IMR-90 (cell line): Measurements from ENCODE around the gene DUOX2. TPM values are rescaled to one million over a fixed set of nuclear protein-coding genes. Genes with fewer than 3 reads are reported as not detected.

Experiments
- ATAC-seq: fragments of 200-7000 bp; cut with Tn5 transposase; 2 replicates; pipeline ENCODE4 v1.9.1; 2020; ENCODE audit warnings: low read depth, mild to moderate bottlenecking, moderate library complexity
- BruUV-seq: library from RNA; stranded (reverse); fragments of 400-500 nt; replicated peaks from 2 replicates; lab custom pipeline; 2021; lab: Mats Ljungman, UMichigan
- CTCF ChIA-PET: fragments of 300-600 bp; formaldehyde crosslinking; extraction: SDS; loops from one replicate; lab custom pipeline; 2021; ENCODE audit warnings: antibody characterized with exemption; lab: Yijun Ruan, JAX
- POLR2A ChIA-PET: fragments of 300-600 bp; sonication (Branson Sonifier 250); formaldehyde crosslinking; loops from one replicate; lab custom pipeline; 2022; ENCODE audit warnings: antibody characterized with exemption; ENCODE audit not compliant: unreplicated experiment; lab: Charles Lee
- DNase-seq: peaks from one replicate; pipeline ENCODE4 v3.0.0; 2013
- H2AFZ ChIP-seq: replicated peaks from 2 replicates; pipeline ENCODE3; 2013; ENCODE audit warnings: low read length, mild to moderate bottlenecking; ENCODE audit not compliant: poor library complexity
- H2AK5ac ChIP-seq: 2 replicates; pipeline ENCODE4 v1.6.1; 2013; ENCODE audit warnings: low read depth, low read length, inconsistent platforms
- H2AK9ac ChIP-seq: replicated peaks from 2 replicates; pipeline ENCODE3; 2013; ENCODE audit warnings: mild to moderate bottlenecking, low read depth, low read length, moderate library complexity; ENCODE audit not compliant: poor library complexity
- H2BK120ac ChIP-seq: 2 replicates; pipeline ENCODE4 v1.6.1; 2013; ENCODE audit warnings: low read depth, low read length, inconsistent platforms
- H2BK15ac ChIP-seq: 3 replicates; pipeline ENCODE4 v1.6.1; 2013; ENCODE audit warnings: low read depth, low read length, inconsistent platforms
- H2BK20ac ChIP-seq: 2 replicates; pipeline ENCODE4 v1.6.1; 2013; ENCODE audit warnings: low read depth, mild to moderate bottlenecking, inconsistent platforms, low read length, moderate library complexity
- H2BK5ac ChIP-seq: 2 replicates; pipeline ENCODE4 v1.6.1; 2013; ENCODE audit warnings: mild to moderate bottlenecking, low read depth, low read length, inconsistent platforms; ENCODE audit not compliant: poor library complexity, severe bottlenecking
- H3K14ac ChIP-seq: replicated peaks from 2 replicates; pipeline ENCODE4 v1.6.1; 2013; ENCODE audit warnings: low read depth, low read length, inconsistent platforms
- H3K18ac ChIP-seq: 2 replicates; pipeline ENCODE4 v1.6.1; 2013; ENCODE audit warnings: low read depth, low read length, control low read depth
- H3K23ac ChIP-seq: 2 replicates; pipeline ENCODE4 v1.6.1; 2013; ENCODE audit warnings: low read depth, low read length, inconsistent platforms
- H3K27ac ChIP-seq: 2 replicates; pipeline ENCODE4 v1.5.1; 2013; ENCODE audit warnings: mild to moderate bottlenecking, control low read depth, low read length; ENCODE audit not compliant: insufficient read depth
- H3K27me3 ChIP-seq: 2 replicates; pipeline ENCODE4 v1.6.1; 2013; ENCODE audit warnings: low read length; ENCODE audit not compliant: control insufficient read depth, insufficient read depth
- H3K36me3 ChIP-seq: 2 replicates; pipeline ENCODE4 v1.6.1; 2013; ENCODE audit warnings: low read length, mixed read lengths; ENCODE audit not compliant: control insufficient read depth, insufficient read depth
- H3K4ac ChIP-seq: 2 replicates; pipeline ENCODE4 v1.6.1; 2013; ENCODE audit warnings: low read depth, low read length, inconsistent platforms
- H3K4me1 ChIP-seq: 2 replicates; pipeline ENCODE4 v1.6.1; 2013; ENCODE audit warnings: low read length, mixed read lengths; ENCODE audit not compliant: control insufficient read depth, insufficient read depth
- H3K4me2 ChIP-seq: 2 replicates; pipeline ENCODE4 v1.6.1; 2013; ENCODE audit warnings: low read depth, mild to moderate bottlenecking, control low read depth, low read length, moderate library complexity
- H3K4me3 ChIP-seq: 2 replicates; pipeline ENCODE4 v1.5.1; 2013; ENCODE audit warnings: low read depth, mild to moderate bottlenecking, control low read depth, low read length, moderate library complexity; ENCODE audit not compliant: insufficient read depth
- H3K56ac ChIP-seq: 2 replicates; pipeline ENCODE4 v1.6.1; 2013; ENCODE audit warnings: low read length, inconsistent platforms; ENCODE audit not compliant: insufficient read depth; ENCODE audit errors: extremely low read depth
- H3K79me1 ChIP-seq, 2 experiments: 2 replicates each; pipeline ENCODE4 v1.6.1; 2013; ENCODE audit warnings: low read length in 2 of 2, inconsistent platforms in 1 of 2, low read depth in 1 of 2
- H3K9ac ChIP-seq: 2 replicates; pipeline ENCODE4 v1.6.1; 2013; ENCODE audit warnings: low read depth, low read length, control low read depth
- H3K9me1 ChIP-seq: 2 replicates; pipeline ENCODE4 v1.6.1; 2013; ENCODE audit warnings: low read length, inconsistent platforms; ENCODE audit not compliant: insufficient read depth
- H3K9me3 ChIP-seq: 2 replicates; pipeline ENCODE4 v1.6.1; 2013; ENCODE audit warnings: low read length; ENCODE audit not compliant: control insufficient read depth, insufficient read depth
- H4K20me1 ChIP-seq: 2 replicates; pipeline ENCODE4 v1.6.1; 2013; ENCODE audit warnings: low read length, inconsistent platforms; ENCODE audit not compliant: insufficient read depth
- H4K5ac ChIP-seq: 2 replicates; pipeline ENCODE4 v1.6.1; 2013; ENCODE audit warnings: mild to moderate bottlenecking, low read depth, low read length, control low read depth
- H4K8ac ChIP-seq, 2 experiments: 2 replicates each; pipeline ENCODE4 v1.6.1; 2013; ENCODE audit warnings: low read depth in 2 of 2, low read length in 2 of 2, control low read depth in 1 of 2, inconsistent platforms in 1 of 2
- H4K91ac ChIP-seq: 2 replicates; pipeline ENCODE4 v1.6.1; 2013; ENCODE audit warnings: low read depth, low read length, inconsistent platforms; ENCODE audit not compliant: insufficient read depth
- BHLHE40 ChIP-seq: fragments of 150-350 bp; IDR thresholded peaks from 2 replicates; pipeline ENCODE4 v1.6.1; 2016; ENCODE audit warnings: mild to moderate bottlenecking, low read depth, low read length
- CEBPB ChIP-seq: IDR thresholded peaks from 2 replicates; pipeline ENCODE4 v1.6.1; 2012; ENCODE audit warnings: low read depth, low read length, improper control_type of control experiment
- CHD1 ChIP-seq: IDR thresholded peaks from 2 replicates; pipeline ENCODE4 v1.6.1; 2012; ENCODE audit warnings: low read depth, low read length, improper control_type of control experiment
- FOS ChIP-seq: fragments of 150-350 bp; IDR thresholded peaks from 2 replicates; pipeline ENCODE4 v1.6.1; 2016; ENCODE audit warnings: low read depth, low read length
- MAFK ChIP-seq: IDR thresholded peaks from 2 replicates; pipeline ENCODE4 v1.6.1; 2012; ENCODE audit warnings: low read depth, low read length, improper control_type of control experiment
- MAZ ChIP-seq: IDR thresholded peaks from 2 replicates; pipeline ENCODE4 v1.6.1; 2012; ENCODE audit warnings: low read depth, mild to moderate bottlenecking, low read length, improper control_type of control experiment, moderate library complexity, borderline replicate concordance
- NFE2L2 ChIP-seq: fragments of 150-350 bp; IDR thresholded peaks from 2 replicates; pipeline ENCODE4 v1.6.1; 2016; ENCODE audit warnings: low read depth, mild to moderate bottlenecking, low read length
- POLR2A ChIP-seq: IDR thresholded peaks from 2 replicates; pipeline ENCODE4 v1.6.1; 2012; ENCODE audit warnings: mild to moderate bottlenecking, low read depth, low read length
- RCOR1 ChIP-seq: IDR thresholded peaks from 2 replicates; pipeline ENCODE4 v1.6.1; 2012; ENCODE audit warnings: mild to moderate bottlenecking, low read length, improper control_type of control experiment; ENCODE audit not compliant: insufficient replicate concordance
- SMC3 ChIP-seq: fragments of 150-350 bp; IDR thresholded peaks from 2 replicates; pipeline ENCODE4 v1.6.1; 2016; ENCODE audit warnings: low read depth, mild to moderate bottlenecking, antibody characterized with exemption, low read length, moderate library complexity
- WGBS, 2 experiments: methylation state at CpG; one replicate each; pipeline versions ENCODE4 v1.1.5 to v1.1.7; 2013; ENCODE audit warnings: missing lambda C conversion rate in 2 of 2; ENCODE audit not compliant: insufficient read length in 1 of 2; ENCODE audit errors: extremely low coverage in 2 of 2; 5-methylcytosine and 5-hydroxymethylcytosine counted together
- dilution Hi-C: fragments of 300-500 bp; cut with HindIII; formaldehyde crosslinking; loops from one replicate; pipeline ENCODE4 v1.14.3; 2018; ENCODE audit warnings: low sequenced_read_pairs; ENCODE audit not compliant: unreplicated experiment
- in situ Hi-C: fragments of 300-500 bp; cut with MboI; formaldehyde crosslinking; loops from 3 replicates; pipeline ENCODE4 v1.14.3; 2019; ENCODE audit warnings: low sequenced_read_pairs, inconsistent platforms, mixed read lengths
- intact Hi-C: fragments of 100-400 bp; cut with micrococcal nuclease; formaldehyde crosslinking; loops from 2 replicates; pipeline ENCODE4 v1.10.0; 2022
- polyA plus RNA-seq, 3 experiments: library from polyadenylated mRNA; depleted of rRNA; stranded (reverse); fragments of >200 nt; gene quantifications; 2 replicates each; pipeline ENCODE4 v1.2.3, GENCODE V29; 2012; ENCODE audit warnings: low replicate concordance in 1 of 3
- total RNA-seq: library from RNA; depleted of rRNA; stranded (reverse); fragments of >200 nt; gene quantifications from 2 replicates; pipeline ENCODE4 v1.2.3, GENCODE V29; 2012
- TF ChIP-seq, protein P1 (sequence below): fragments of 150-350 bp; IDR thresholded peaks from 2 replicates; pipeline ENCODE4 v1.6.1; 2017; ENCODE audit warnings: mild to moderate bottlenecking, antibody characterized with exemption, low read length, low read depth
- TF ChIP-seq, protein P2 (sequence below): fragments of 150-350 bp; IDR thresholded peaks from 2 replicates; pipeline ENCODE4 v1.6.1; 2016; ENCODE audit warnings: low read depth, mild to moderate bottlenecking, low read length, moderate library complexity, borderline replicate concordance

The DUOX2 gene
- total and polyA plus RNA-seq, 2 of the 4 experiments (the other 2 are of a cell fraction): not detected

DNA sequence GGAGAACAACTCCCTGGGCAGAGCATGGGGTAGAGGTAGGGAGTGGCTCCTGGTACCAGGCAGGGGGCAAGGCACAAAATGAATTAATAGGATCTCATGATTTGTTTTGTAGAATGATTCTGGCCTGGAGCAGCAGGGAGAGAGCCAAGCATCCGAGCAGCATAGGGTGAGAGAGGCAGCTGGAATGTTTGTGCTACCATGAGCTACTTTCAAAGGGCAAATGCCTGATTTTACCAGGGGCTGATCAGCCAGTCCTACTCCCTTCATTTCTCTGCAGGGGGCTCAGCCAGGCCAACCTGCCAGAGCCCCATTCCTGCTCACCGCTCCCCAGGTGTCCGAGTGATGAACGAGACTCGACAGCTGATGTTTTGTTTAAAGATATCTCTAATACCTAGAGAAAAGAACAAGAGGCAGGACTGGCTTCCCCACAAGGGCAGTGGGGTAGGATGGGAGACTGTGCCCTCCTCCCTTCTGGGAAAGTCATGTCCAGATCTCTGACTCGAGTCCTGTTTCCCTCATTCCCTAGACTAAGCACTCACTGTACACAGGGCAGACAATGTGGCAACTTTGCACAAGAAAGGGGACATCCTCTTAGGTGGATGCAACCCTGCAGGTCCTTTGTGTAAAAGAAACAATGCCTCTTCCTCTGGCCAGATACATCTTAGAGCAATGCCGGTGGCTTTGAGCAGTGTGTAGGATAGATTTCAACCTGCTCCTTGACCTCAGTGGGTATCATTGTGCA, 12.9 kb downstream of the DUOX2 start:
- H3K4me2 ChIP-seq: no peak overlapping the region

More for the DNA sequence above, 12.9 kb downstream of the DUOX2 start:
- no TSS peak for BruUV-seq
- Histone ChIP-seq H4K20me1 (no peaks in the 10 kb centered on the region), H2AK9ac (no peak overlapping the region), H3K4ac (no peak overlapping the region), H3K9me1 (no peaks in the 10 kb centered on the region), H3K9ac (no peak overlapping the region), H3K79me1 (no peaks in the 10 kb centered on the region), H3K9me3 (no peaks in the 10 kb centered on the region), H3K27me3 (peaks cover 52% of the 10 kb centered on the region), H2AK5ac (no peak overlapping the region), H3K14ac (no peak overlapping the region), H3K4me3 (no peak overlapping the region), H3K36me3 (no peaks in the 10 kb centered on the region), H3K4me1 (no peaks in the 10 kb centered on the region), H2BK20ac (no peak overlapping the region), H2BK5ac (no peak overlapping the region), H3K27ac (no peak overlapping the region), H3K18ac (no peak overlapping the region), H3K23ac (no peak overlapping the region), H4K91ac (no peak overlapping the region), H4K8ac (no peak overlapping the region), H2BK15ac (no peak overlapping the region), H2AFZ (no peak overlapping the region), H3K56ac (no peak overlapping the region), H4K5ac (no peak overlapping the region), H2BK120ac (no peak overlapping the region)
- ChIA-PET CTCF (interaction anchor here (1.3 kb wide), 1 partner anchor 17 kb away, joined by 3 read pairs; no protein-coding TSS in a partner anchor), POLR2A (no interaction called here)
- TF ChIP-seq NFE2L2 (no peak), SMC3 (no peak), FOS (no peak), POLR2A (no peak), CHD1 (no peak), MAFK (no peak), BHLHE40 (no peak), MAZ (no peak), CEBPB (no peak), RCOR1 (no peak)
- TF ChIP-seq, protein P1, sequence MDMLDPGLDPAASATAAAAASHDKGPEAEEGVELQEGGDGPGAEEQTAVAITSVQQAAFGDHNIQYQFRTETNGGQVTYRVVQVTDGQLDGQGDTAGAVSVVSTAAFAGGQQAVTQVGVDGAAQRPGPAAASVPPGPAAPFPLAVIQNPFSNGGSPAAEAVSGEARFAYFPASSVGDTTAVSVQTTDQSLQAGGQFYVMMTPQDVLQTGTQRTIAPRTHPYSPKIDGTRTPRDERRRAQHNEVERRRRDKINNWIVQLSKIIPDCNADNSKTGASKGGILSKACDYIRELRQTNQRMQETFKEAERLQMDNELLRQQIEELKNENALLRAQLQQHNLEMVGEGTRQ: no peak
- TF ChIP-seq, protein P2, sequence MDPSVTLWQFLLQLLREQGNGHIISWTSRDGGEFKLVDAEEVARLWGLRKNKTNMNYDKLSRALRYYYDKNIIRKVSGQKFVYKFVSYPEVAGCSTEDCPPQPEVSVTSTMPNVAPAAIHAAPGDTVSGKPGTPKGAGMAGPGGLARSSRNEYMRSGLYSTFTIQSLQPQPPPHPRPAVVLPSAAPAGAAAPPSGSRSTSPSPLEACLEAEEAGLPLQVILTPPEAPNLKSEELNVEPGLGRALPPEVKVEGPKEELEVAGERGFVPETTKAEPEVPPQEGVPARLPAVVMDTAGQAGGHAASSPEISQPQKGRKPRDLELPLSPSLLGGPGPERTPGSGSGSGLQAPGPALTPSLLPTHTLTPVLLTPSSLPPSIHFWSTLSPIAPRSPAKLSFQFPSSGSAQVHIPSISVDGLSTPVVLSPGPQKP: no peak
- dilution Hi-C loops (no loop called here), intact Hi-C loops (no loop called here), in situ Hi-C loops (no loop called here)
- ATAC-seq (peak; percentile 87), DNase-seq (no peak)
- no CpG with 5 or more reads among the region's 7 CpGs for WGBS, 2 experiments
